NCI-H2196 (cell line): ENCODE results near the gene NID1.
"Not testable (repeated sequence)": the region's sequence is repeated elsewhere in the genome, so short reads cannot be mapped to it uniquely, and the experiment has no call there.

Source experiments
- DNase-seq: peaks from one replicate; lab custom pipeline; 2025; ENCODE audit not compliant: unreplicated experiment; lab: John Stamatoyannopoulos, UW

The NID1 gene

DNA sequence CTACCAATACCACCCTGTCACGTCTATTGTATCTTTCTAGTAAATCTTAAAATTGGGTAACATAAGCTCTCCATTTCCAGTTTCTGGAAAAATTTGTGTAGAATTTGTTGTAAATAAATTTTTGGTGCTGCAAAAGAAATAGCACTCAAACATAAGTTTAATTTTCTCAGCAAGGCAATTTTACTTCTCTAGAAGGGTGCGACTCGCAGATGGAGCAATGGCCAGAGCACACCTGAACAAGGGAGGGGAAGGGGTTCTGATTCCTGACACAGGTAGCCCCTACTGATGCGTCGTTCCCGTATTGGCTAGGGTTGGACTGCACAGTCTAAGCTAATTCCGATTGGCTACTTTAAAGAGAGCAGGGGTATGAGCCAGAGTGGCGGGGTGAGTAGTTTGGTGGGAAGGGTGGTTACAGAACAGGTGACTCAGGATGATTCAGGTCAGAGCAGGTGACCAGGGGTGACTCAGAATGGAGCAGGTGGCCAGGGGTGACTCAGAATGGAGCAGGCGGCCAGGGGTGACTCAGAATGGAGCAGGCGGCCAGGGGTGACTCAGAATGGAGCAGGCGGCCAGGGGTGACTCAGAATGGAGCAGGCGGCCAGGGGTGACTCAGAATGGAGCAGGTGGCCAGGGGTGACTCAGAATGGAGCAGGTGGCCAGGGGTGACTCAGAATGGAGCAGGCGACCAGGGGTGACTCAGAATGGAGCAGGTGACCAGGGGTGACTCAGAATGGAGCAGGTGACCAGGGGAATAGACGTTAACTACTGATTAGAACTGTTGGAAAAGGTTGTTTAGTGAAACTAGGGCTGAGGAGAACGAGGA is 32.0 kb upstream of the NID1 start:
- DNase-seq: peak; percentile 8

DNA sequence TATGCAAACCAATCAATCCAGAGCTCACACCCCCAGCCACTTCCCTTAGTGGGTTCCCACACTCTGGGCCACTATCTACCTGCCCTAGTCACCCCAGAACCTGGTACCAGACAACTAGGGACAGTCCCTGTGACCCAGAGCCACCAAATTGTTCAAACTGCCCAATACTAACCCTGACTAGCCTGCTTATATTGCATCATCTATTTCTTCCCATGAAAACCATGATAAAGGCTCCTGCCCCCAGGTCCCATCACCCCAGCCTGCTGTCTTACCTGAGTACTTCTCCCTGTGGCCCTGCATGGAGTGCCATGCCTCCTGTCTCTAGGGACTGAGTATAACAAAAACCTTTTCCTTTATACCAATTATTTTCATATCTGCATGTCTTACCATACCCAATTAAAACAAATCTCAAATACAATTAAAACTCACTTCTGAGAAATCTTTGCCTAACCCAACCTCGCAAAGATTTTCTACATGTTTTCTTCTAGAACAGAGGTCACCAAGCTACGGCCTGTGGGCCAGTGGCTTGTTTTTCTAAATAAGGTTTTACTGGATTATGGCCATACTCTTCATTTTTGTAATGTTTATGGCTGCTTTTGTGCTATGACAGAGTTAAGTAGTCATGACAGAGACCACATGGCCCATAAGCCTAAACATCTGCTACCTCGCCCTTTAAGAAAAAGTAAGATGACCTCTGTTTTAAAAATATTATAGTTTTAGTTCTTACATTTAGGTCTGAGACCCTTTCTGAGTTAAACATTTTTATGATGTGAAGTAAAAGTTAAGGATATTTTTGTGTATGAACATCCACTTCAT is 31.0 kb upstream of the NID1 start:
- DNase-seq: no peak

DNA sequence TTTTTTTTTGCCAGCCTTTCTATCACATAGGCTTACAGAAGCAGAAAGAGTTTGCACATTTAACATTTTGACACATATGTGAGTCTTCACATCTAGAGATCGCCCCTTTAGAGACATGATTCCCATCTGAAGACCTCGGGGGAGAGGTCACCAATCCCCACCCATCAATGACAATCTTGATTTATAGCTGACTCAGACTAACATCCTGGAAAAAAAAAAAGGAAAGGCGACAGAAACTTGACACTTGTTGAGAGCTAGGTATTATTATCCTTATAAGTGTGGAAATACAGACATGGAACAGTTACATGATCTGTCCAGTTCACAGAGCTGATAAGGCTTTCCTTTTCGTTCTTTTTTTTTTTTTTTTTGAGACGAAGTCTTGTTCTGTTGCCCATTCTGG is 28.0 kb upstream of the NID1 start:
- no peak for DNase-seq

DNA sequence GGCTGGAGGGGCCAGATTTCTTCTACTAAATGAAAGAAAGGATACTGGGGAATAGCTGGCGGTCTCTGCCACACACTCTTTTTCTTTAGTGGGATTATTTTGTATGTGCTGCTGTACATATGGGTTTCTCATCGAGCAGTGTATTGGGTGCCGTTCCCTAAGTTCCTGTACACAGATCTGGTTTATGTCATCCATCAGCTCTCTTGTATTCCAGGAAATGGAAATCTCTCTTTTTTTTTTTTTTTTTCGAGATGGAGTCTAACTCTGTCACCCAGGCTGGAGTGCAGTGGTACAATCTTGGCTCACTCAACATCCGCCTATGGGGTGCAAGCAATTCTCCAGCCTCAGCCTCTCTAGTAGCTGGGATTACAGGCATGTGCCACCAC is 27.0 kb upstream of the NID1 start:
- no peak for DNase-seq

DNA sequence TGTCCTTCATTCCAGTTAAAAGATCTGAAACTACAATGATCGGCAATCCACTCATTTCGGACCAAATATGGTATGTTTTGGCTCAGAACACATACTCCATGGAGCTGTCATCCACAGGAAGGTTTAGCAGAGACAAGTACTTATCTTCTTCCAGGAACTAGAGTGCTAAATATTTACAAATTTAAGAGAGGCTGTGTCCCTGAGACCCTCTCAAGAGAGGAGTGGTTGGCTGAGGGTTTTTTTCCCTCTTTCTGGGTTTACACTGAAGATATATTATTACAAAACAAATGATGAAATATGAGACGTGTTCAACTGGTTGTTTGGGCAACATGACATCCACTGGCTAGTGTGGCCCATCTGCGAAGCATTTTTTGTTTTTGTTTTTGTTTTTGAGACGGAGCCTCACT is 25.9 kb upstream of the NID1 start:
- DNase-seq: no peak

DNA sequence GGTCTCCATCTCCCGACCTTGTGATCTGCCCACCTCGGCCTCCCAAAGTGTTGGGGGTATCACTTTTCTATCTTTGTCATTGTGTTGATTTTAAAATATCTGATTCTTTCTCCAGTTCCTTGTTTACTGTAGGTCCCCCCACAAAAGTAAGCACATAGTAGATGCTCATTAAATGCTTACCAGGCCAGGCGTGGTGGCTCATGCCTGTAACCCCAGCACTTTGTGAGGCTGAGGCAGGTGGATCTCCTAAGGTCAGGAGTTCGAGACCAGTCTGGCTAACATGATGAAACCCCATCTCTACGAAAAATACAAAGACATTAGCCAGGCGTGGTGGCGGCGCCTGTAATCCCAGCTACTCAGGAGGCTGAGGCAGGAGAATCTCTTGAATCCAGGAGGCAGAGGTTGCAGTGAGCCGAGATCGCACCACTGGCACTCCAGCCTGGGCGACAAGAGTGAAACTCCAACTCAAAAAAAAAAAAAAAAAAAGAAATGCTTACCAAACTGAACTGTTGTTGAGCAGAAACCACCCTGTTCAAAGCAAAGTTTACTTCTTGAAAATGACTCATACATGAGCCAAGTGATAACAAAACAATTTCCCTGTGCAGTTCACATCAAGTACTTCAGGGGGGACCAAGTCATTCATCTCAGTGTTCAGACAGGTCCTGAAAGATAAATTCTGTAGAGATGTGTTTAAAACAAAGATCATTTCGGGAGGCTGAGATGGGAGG is 24.3 kb upstream of the NID1 start:
- no peak for DNase-seq

DNA sequence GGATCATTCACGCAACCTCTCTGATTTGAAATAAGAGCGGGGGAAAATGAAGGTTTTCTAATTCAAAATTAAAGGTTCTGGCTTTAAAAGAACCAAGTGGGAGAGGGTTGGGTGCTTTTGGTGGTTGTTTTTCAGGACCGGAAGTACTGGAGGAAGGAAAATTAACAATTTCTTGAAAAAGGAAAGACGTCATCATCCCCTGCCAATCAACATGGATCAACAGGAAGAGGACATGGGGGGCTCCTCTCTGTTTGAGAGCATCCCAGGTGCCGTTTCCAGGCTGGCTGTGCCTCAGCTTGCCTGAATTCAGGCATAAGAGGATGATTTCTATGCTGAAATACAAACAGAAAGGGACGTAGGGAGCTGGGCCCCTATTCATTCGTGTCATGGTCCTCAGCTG is 21.6 kb upstream of the NID1 start:
- no peak for DNase-seq

DNA sequence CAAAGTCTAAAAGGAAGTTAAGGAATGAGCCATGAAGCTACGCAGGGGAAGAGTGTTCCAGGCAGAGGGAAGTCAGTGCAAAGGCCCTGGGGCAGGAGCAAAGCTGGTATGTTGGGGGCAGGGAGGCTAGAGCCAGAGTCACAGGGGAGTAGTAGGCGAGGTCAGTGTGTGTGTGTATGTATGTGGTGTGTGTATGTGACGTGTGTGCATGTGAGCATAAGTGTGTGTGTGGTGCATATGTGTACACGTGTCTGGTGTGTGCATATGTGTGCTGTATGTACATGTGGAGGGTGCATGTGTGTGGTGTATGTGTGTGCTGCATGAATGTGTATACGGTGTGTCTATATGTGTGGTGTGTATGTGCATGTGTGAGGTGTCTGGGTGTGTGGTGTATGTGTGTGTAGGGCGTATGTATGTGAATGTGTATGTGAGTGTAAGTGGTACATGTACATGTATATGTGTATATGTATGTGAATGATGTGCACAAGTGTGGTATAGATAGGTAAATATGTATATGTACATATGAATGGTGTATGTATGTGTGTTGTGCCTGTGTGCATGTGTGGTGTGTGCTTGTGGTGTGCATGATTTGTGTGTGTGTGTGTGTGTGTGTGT is 20.8 kb upstream of the NID1 start:
- DNase-seq: no peak

DNA sequence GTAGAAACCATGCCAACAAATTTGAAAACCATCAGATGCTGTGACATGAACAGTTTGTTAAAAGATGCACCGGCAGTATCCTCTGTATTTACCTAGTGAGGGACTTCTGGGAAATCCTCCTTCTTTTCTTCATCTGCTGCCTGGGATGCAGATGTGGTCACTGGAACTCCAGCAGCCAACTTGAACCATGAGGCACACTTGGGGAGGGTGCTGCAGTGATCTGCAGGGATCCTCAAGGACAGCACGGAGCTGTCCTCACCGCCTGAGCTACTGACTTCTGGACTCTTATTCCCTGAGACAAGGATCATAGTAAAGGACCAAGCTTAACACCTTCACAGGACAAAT is 19.5 kb upstream of the NID1 start:
- no peak for DNase-seq

DNA sequence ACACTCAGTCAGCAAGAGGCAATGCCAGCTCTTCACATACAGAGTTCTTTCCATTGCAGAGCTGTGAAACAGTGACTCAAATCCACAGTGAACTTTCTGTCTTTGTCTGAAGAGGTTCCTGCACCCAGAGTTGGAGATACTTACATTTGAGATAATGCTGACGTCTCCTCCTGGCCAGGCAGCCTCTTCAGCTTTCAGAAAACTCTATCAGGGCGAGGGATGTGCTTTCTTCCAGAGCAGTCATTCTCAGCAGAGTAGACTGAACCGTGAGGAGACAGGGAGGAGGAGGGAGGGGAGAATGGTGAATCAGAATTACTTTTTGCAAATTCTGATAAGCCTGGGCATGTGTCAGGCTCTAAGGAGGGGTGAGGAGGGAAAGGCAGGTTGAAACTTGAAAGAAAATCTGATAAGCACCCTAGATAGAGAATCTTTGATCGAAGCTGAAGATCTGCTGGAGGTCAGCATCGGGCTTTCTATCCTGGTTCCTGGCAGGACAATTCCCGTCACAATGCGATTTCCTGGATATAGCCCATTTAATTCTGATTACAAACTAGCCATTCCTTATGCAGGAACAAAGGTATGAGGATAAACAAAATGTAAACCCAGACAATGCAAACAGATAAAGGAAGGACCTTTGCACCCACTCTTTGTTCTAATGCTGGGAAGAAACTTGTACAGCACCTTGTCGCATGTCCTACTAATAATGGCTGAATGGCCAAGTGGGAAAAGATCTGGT is 18.9 kb upstream of the NID1 start:
- no peak for DNase-seq

DNA sequence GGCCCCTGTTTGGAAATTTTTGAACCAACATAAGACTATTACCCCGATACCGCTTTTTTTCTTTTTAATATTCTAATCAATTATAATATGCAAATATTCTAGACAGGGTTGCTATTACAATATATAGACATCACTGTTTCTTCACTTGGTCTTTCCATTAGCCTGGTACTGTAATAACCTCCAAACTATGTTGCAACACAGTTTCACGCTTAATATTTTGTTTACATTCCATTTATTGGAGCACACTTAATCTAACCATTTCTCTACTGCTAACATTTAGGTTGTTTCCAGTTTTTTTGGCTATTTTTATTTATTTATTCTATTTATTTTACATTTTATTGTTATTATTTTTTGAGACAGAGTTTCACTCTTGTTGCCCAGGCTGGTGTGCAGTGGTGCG is 17.6 kb upstream of the NID1 start:
- DNase-seq: no peak

DNA sequence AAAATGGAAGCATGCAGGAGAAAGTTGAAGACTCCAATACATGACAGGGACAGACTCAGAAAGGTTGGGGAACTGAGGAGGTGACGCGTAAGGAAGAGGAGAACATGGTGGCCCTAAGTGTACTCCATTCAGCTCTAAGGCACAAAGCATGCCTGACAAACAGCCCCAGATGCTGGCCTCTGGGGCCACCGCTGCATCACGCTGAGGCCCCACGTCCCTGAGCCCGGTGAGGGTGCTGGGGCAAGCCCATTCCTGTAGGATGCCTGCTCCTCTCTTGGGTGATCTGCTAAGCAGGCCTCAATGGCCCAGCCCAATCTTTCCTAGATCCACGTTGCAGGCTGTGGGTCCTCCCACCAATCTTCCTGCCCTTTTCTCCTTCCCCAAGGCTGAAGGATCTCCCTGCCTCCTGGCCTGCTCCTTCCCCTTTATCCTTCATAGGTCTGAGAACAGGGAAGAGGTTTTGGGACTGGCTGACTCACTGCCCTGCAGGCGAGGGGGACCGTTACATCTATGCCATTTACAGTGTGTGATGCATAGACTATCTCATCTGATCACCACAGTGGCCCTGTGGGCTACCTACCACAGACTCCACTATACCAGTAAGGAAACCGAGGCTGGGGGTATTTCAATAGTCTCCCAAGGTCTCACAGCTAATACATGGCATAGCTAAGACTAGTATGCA is 16.8 kb upstream of the NID1 start:
- DNase-seq: no peak

DNA sequence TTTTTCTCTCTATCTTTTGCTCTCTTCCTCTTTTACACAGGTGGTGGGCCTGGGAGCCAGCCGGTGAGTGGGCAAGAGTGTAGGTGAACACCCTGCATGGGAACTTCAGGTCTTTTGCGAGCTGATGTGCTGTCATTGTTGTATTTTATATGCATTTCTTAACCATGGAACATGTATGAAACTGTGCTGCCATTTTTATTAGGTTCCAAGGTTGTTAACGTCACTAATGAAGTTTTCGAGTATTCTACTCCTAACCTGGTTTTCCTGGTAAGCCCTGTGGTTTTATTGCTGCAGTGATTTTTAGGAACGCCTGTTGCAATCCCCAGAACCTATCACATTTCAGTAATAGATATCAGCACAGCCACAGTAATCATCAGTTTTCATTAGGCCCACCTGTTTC is 14.8 kb upstream of the NID1 start:
- DNase-seq: no peak

DNA sequence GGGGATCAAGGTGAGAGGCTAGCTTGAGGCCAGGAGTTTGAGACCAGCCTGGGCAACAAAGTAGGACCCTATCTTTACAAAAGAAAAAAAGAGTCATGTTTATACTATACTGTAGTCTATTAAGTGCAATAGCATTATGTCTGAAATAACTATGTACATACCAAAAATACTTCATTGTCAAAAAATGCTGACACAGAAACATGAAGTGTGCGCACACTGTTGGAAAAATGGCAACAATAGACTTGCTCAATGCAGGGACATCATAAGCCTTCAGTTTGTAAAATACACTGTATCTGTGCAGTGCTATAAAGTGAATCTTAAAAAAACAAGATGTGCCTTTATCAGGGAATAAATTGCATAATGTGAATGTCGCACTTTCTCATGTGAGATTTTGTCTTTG is 14.1 kb upstream of the NID1 start:
- no peak for DNase-seq

DNA sequence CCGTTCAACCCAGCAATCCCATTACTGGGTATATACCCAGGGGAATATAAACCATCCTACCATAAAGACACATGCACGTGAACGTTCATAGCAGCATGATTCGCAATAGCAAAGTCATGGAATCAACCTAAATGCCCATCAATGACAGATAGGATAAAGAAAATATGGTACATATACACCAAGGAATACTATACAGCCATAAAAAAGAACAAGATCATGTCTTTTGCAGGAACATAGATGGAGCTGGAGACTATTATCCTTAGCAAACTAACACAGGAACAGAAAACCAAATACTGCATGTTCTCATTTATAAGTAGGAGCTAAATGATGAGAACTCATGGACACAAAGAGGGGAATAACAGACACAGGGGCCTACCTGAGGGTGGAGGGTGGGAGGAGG is 13.2 kb upstream of the NID1 start:
- not testable (repeated sequence) for DNase-seq

DNA sequence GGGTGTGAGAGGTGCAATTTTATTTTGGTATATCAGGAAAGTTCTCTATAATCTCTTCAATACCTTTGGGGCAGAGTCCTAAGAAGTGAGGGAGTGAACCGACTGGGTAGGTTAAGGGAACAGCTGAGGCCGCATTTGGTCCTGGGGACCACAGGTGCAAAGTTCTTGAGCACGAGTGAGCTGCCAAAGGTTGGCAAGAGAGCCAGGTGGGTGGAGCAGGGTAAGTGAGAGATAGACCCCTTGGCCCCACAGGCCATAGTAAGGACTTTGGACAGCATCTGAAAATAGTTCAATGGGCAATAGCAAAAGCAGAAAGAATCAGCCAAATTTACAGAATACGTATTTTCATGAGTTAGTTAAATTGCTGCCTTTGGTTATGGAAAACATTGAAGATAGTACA is 11.0 kb upstream of the NID1 start:
- DNase-seq: no peak

DNA sequence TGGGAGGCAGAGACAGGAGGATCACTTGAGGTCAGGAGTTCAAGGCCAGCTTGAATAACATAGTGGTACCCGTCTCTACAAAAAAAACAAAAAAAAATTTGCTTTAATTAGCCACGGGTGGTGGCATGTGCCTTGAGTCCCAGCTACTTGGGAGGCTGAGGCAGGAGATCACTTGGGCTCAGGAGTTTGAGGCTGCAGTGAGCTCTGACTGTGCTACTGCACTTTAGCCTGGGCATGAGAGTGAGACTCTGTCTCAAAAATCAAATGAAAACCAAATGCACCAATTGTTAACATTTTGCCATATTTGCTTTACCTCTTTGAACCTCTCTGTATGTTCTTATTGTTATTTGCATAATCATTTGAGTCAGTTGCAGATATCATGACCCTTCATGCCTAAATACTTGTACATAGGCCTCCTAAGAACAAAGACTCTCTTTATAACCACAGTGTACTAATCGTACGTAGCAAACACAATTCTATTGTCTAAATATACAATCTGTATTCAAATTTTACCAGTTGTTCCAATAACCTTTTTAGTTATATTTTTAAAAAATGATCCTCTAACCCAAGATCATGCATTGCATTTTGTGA is 8.5 kb upstream of the NID1 start:
- no peak for DNase-seq

DNA sequence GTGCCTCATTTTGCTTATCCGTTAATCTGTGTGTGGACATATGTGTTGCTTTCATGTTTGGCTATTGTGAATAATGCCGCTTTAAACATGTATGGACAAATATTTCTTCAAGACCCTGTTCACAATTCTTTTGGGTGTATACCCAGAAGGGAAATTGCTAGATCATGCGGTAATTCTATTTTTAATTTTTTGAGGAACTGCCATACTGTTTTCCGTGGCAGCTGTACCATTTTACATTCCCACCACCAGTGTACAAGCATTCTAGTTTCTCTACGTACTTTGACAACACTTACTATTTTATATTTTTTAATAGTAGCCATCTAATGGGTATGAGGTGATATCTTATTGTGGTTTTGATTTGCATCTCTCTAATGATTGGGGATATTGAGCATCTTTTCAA is 7.1 kb upstream of the NID1 start:
- DNase-seq: no peak

DNA sequence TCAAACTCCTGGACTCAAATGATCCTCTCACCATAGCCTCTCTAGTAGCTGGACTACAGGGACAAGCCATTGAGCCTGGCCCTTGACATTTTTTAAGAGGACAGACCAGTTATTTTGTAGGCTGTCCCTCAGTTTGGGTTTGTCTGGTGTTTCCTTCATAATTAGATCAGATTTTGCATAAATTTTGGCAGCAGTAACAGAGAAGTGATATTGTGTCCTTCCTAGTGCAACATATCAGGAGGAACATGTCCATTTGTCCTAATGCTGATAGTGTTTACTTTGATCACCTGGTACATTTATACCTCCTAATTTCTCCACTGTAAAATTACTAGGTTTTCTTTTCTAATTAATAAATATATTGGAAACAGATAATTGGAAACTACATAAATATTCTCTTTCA is 5.9 kb upstream of the NID1 start:
- no peak for DNase-seq

DNA sequence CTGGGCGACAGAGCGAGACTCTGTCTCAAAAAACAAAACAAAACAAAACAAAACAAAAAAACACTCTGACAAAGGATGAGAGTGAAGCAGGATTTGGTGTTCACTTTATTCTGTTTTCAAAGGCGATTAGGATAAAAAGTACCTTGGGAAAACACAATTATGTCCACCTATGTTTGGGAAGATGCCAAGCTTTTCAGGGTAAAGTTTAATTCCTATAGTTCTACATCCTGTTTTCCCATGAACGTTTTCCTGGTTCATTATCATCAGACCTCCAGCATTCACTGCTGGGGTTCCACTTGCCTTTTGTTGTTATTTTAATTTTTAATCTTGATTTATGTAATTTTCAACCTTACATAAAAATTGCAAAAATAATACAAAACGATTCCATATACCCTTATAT is 4.9 kb upstream of the NID1 start:
- no peak for DNase-seq
